Activated naive CD8-positive, alpha-beta T cell treated with anti-CD3 and anti-CD28 coated beads, Interleukin-2, amount 10 ng/mL, durations not matched to agents 7 days and 5 days (primary cell): ENCODE data around the gene LTO1. TPM values are rescaled to one million over a fixed set of nuclear protein-coding genes. Genes with fewer than 3 reads are reported as not detected.
A peak's percentile ranks its signal among the peaks of the same experiment; 100 is the strongest.

ENCODE experiments used
- ATAC-seq: fragments of 150-1000 bp; cut with Tn5 transposase; one replicate; pipeline ENCODE4 v1.10.0; 2021; ENCODE audit warnings: low read depth, moderate library complexity
- POLR2A ChIA-PET: fragments of 350-600 bp; sonication (Branson Sonifier 250); formaldehyde crosslinking; loops from one replicate; lab custom pipeline; 2021; ENCODE audit warnings: antibody characterized with exemption; lab: Charles Lee
- DNase-seq: peaks from one replicate; pipeline ENCODE4 v3.0.0; 2021
- H3K27ac Mint-ChIP-seq: one replicate; pipeline ENCODE4 v1.8.0; 2022; ENCODE audit warnings: mild to moderate bottlenecking, mixed read lengths
- H3K27me3 Mint-ChIP-seq: one replicate; pipeline ENCODE4 v1.8.0; 2022; ENCODE audit warnings: mild to moderate bottlenecking, moderate library complexity, mixed read lengths
- H3K36me3 Mint-ChIP-seq: one replicate; pipeline ENCODE4 v1.8.0; 2021; ENCODE audit warnings: mild to moderate bottlenecking, mixed read lengths
- H3K4me1 Mint-ChIP-seq: one replicate; pipeline ENCODE4 v1.8.0; 2021; ENCODE audit warnings: mixed read lengths
- H3K4me3 Mint-ChIP-seq: one replicate; pipeline ENCODE4 v1.8.0; 2022; ENCODE audit warnings: mild to moderate bottlenecking, moderate library complexity, mixed read lengths
- H3K9me3 Mint-ChIP-seq: one replicate; pipeline ENCODE4 v1.8.0; 2021; ENCODE audit warnings: mixed read lengths
- total RNA-seq, 2 experiments: library from RNA; stranded (reverse); gene quantifications; one replicate each; pipeline ENCODE4 v1.2.3, GENCODE V29; 2021

Gene LTO1
- total RNA-seq, 2 experiments from 2014 or later: 35.0 to 37.1 TPM

GRCh38 chr11:69705901-69706787, 31.0 kb upstream of the LTO1 start:
- Mint-ChIP-seq H3K27me3 (peaks cover 54% of the 10 kb centered on the region), H3K4me1 (peaks cover 5% of the 10 kb centered on the region), H3K4me3 (no peak overlapping the region), H3K27ac (no peak overlapping the region), H3K9me3 (no peaks in the 10 kb centered on the region), H3K36me3 (no peaks in the 10 kb centered on the region)
- DNase-seq (no peak), ATAC-seq (no peak)
- POLR2A ChIA-PET: no interaction called here

- H3K36me3 Mint-ChIP-seq: no peaks in the 10 kb centered on the region
- no peaks in the 10 kb centered on the region for H3K9me3 Mint-ChIP-seq
- peaks cover 61% of the 10 kb centered on the region for H3K27me3 Mint-ChIP-seq
- no peak overlapping the region for H3K27ac Mint-ChIP-seq
- peaks cover 5% of the 10 kb centered on the region for H3K4me1 Mint-ChIP-seq
- DNase-seq (no peak), ATAC-seq (no peak)
- POLR2A ChIA-PET: no interaction called here
- H3K4me3 Mint-ChIP-seq: peak overlapping the region; percentile 30
These were observed 30.2 kb upstream of the LTO1 start for GRCh38 chr11:69705351-69705811.

GRCh38 chr11:69704508-69705253, 29.5 kb upstream of the LTO1 start:
- Mint-ChIP-seq H3K36me3 (no peaks in the 10 kb centered on the region), H3K4me1 (peaks cover 5% of the 10 kb centered on the region), H3K4me3 (no peak overlapping the region), H3K9me3 (no peaks in the 10 kb centered on the region), H3K27ac (no peak overlapping the region), H3K27me3 (peaks cover 66% of the 10 kb centered on the region)
- no peak for DNase-seq
- POLR2A ChIA-PET: no interaction called here
- no peak for ATAC-seq

- H3K9me3 Mint-ChIP-seq: no peaks in the 10 kb centered on the region
- peaks cover 5% of the 10 kb centered on the region for H3K4me1 Mint-ChIP-seq
- POLR2A ChIA-PET: no interaction called here
These were observed 28.8 kb upstream of the LTO1 start, which contains the start of gene FGF19 for GRCh38 chr11:69703768-69704507. Gene FGF19, minus strand, starts transcription at chr11:69704022. Its CDS starts 146 bp downstream, at chr11:69703876.

GRCh38 chr11:69703453-69703767, 28.3 kb upstream of the LTO1 start:
- POLR2A ChIA-PET: no interaction called here
- no peak overlapping the region for H3K4me3 Mint-ChIP-seq
- peaks cover 66% of the 10 kb centered on the region for H3K27me3 Mint-ChIP-seq
- no peaks in the 10 kb centered on the region for H3K9me3 Mint-ChIP-seq
- H3K27ac Mint-ChIP-seq: no peak overlapping the region
- no peaks in the 10 kb centered on the region for H3K36me3 Mint-ChIP-seq
- H3K4me1 Mint-ChIP-seq: peaks cover 5% of the 10 kb centered on the region
- DNase-seq: no peak
- ATAC-seq: no peak

More at GRCh38 chr11:69703768-69704507, 28.8 kb upstream of the LTO1 start, which contains the start of gene FGF19:
- H3K27ac Mint-ChIP-seq: no peak within 1 kb of the TSS
- no peaks in the 10 kb centered on the region for H3K36me3 Mint-ChIP-seq
- H3K27me3 Mint-ChIP-seq: peaks cover 66% of the 10 kb centered on the region
- ATAC-seq (no peak), DNase-seq (no peak)
- no peak within 1 kb of the TSS for H3K4me3 Mint-ChIP-seq

- no peaks in the 10 kb centered on the region for H3K36me3 Mint-ChIP-seq
- peaks cover 5% of the 10 kb centered on the region for H3K4me1 Mint-ChIP-seq
- no peak overlapping the region for H3K27ac Mint-ChIP-seq
- POLR2A ChIA-PET: no interaction called here
- no peak for ATAC-seq
- H3K27me3 Mint-ChIP-seq: peaks cover 66% of the 10 kb centered on the region
- no peaks in the 10 kb centered on the region for H3K9me3 Mint-ChIP-seq
- no peak overlapping the region for H3K4me3 Mint-ChIP-seq
- no peak for DNase-seq
These were observed 27.8 kb upstream of the LTO1 start for GRCh38 chr11:69702769-69703452.

GRCh38 chr11:69702239-69702691, 27.1 kb upstream of the LTO1 start:
- Mint-ChIP-seq H3K4me3 (no peak overlapping the region), H3K27me3 (peaks cover 60% of the 10 kb centered on the region), H3K27ac (no peak overlapping the region), H3K9me3 (no peaks in the 10 kb centered on the region), H3K4me1 (peaks cover 4% of the 10 kb centered on the region), H3K36me3 (no peaks in the 10 kb centered on the region)
- DNase-seq (no peak), ATAC-seq (no peak)
- POLR2A ChIA-PET: no interaction called here

- Mint-ChIP-seq H3K27me3 (peaks cover 49% of the 10 kb centered on the region), H3K27ac (no peak overlapping the region), H3K4me3 (no peak overlapping the region), H3K36me3 (no peaks in the 10 kb centered on the region), H3K4me1 (peaks cover 2% of the 10 kb centered on the region), H3K9me3 (no peaks in the 10 kb centered on the region)
- DNase-seq: no peak
- POLR2A ChIA-PET: interaction anchor here (0.6 kb wide), 1 partner anchor 150 kb away, joined by 3 read pairs; no protein-coding TSS in a partner anchor
- no peak for ATAC-seq
These were observed 25.4 kb upstream of the LTO1 start for GRCh38 chr11:69700278-69701140.

- no peaks in the 10 kb centered on the region for H3K36me3 Mint-ChIP-seq
- POLR2A ChIA-PET: no interaction called here
- no peak for ATAC-seq
- no peaks in the 10 kb centered on the region for H3K4me1 Mint-ChIP-seq
- no peak for DNase-seq
- H3K27me3 Mint-ChIP-seq: peaks cover 42% of the 10 kb centered on the region
- H3K27ac Mint-ChIP-seq: no peak overlapping the region
- H3K9me3 Mint-ChIP-seq: no peaks in the 10 kb centered on the region
- H3K4me3 Mint-ChIP-seq: no peak overlapping the region
These were observed 24.1 kb upstream of the LTO1 start for GRCh38 chr11:69699213-69699612.

- H3K4me3 Mint-ChIP-seq: no peak overlapping the region
- H3K27me3 Mint-ChIP-seq: peaks cover 45% of the 10 kb centered on the region
- no peak overlapping the region for H3K27ac Mint-ChIP-seq
These were observed 23.2 kb upstream of the LTO1 start for GRCh38 chr11:69698362-69698761.

GRCh38 chr11:69697861-69698260, 22.7 kb upstream of the LTO1 start:
- DNase-seq (no peak), ATAC-seq (no peak)
- POLR2A ChIA-PET: no interaction called here
- Mint-ChIP-seq H3K4me1 (no peaks in the 10 kb centered on the region), H3K9me3 (no peaks in the 10 kb centered on the region), H3K4me3 (no peak overlapping the region), H3K27me3 (peaks cover 41% of the 10 kb centered on the region), H3K36me3 (no peaks in the 10 kb centered on the region), H3K27ac (no peak overlapping the region)

More at GRCh38 chr11:69698362-69698761, 23.2 kb upstream of the LTO1 start:
- Mint-ChIP-seq H3K36me3 (no peaks in the 10 kb centered on the region), H3K4me1 (no peaks in the 10 kb centered on the region), H3K9me3 (no peaks in the 10 kb centered on the region)
- no peak for DNase-seq
- no peak for ATAC-seq
- POLR2A ChIA-PET: no interaction called here

GRCh38 chr11:69697469-69697843, 22.3 kb upstream of the LTO1 start:
- H3K36me3 Mint-ChIP-seq: no peaks in the 10 kb centered on the region
- DNase-seq (no peak), ATAC-seq (no peak)
- no peak overlapping the region for H3K27ac Mint-ChIP-seq
- no peak overlapping the region for H3K4me3 Mint-ChIP-seq
- H3K4me1 Mint-ChIP-seq: no peaks in the 10 kb centered on the region
- peaks cover 37% of the 10 kb centered on the region for H3K27me3 Mint-ChIP-seq
- POLR2A ChIA-PET: no interaction called here
- no peaks in the 10 kb centered on the region for H3K9me3 Mint-ChIP-seq
